Spleen (tissue), 11 donors: ENCODE measurements around the gene LRRC31. TPM values are rescaled to one million over a fixed set of nuclear protein-coding genes. Genes with fewer than 3 reads are reported as not detected.

ENCODE experiments used
- DNase-seq: peaks from one replicate; pipeline ENCODE4 v3.0.0-alpha.2; 2020
- H3K27ac ChIP-seq, 8 donors: fragments of 200-600 bp; sonication (generic) in 7 of 8; 1 replicate in 4 of 8; 2 replicates in 4 of 8; pipeline versions ENCODE4 v1.5.0 to v1.8.0; 2016 to 2021; ENCODE audit warnings: inconsistent platforms in 4 of 8, mild to moderate bottlenecking in 4 of 8, moderate library complexity in 1 of 8
- H3K27me3 ChIP-seq, 7 donors: fragments of 200-600 bp; sonication (generic) in 6 of 7; replicated peaks in 1 of 7; 1 replicate in 4 of 7; 2 replicates in 3 of 7; pipeline versions ENCODE4 v1.5.0 to v1.8.0; 2016 to 2021; ENCODE audit warnings: inconsistent platforms in 3 of 7, mild to moderate bottlenecking in 1 of 7
- H3K36me3 ChIP-seq, 6 donors: fragments of 200-600 bp; sonication (generic) in 5 of 6; 1 replicate in 4 of 6; 2 replicates in 2 of 6; pipeline versions ENCODE4 v1.5.0 to v1.8.0; 2016 to 2021; ENCODE audit warnings: inconsistent platforms in 2 of 6
- H3K4me1 ChIP-seq, 6 donors: fragments of 200-600 bp; sonication (generic) in 5 of 6; 1 replicate in 3 of 6; 2 replicates in 3 of 6; pipeline versions ENCODE4 v1.5.0 to v1.8.0; 2016 to 2021; ENCODE audit warnings: inconsistent platforms in 3 of 6
- H3K4me3 ChIP-seq, 8 donors: fragments of 200-600 bp; sonication (generic) in 7 of 8; 1 replicate in 4 of 8; 2 replicates in 4 of 8; pipeline versions ENCODE4 v1.5.0 to v1.8.0; 2016 to 2021; ENCODE audit warnings: inconsistent platforms in 4 of 8, mild to moderate bottlenecking in 4 of 8, moderate library complexity in 2 of 8
- H3K9me3 ChIP-seq, 8 donors: fragments of 200-600 bp; sonication (generic) in 7 of 8; 1 replicate in 4 of 8; 2 replicates in 4 of 8; pipeline versions ENCODE4 v1.5.0 to v1.8.0; 2016 to 2021; ENCODE audit warnings: inconsistent platforms in 4 of 8
- CTCF ChIP-seq, 11 experiments: fragments of 200-600 bp in 7 of 11; fragments of 450-650 bp in 4 of 11; sonication (generic) in 4 of 11; IDR thresholded peaks in 8 of 11; conservative IDR thresholded peaks in 3 of 11; 1 replicate in 7 of 11; 2 replicates in 4 of 11; pipeline versions ENCODE4 v1.4.0 to v1.8.0; 2016 to 2021; ENCODE audit warnings: antibody characterized with exemption in 11 of 11, inconsistent platforms in 4 of 11, mild to moderate bottlenecking in 1 of 11
- POLR2A ChIP-seq, 3 donors: fragments of 450-650 bp; IDR thresholded peaks; one replicate each; pipeline ENCODE4 v1.5.1; 2017; ENCODE audit warnings: antibody characterized with exemption in 3 of 3, mild to moderate bottlenecking in 1 of 3
- POLR2AphosphoS5 ChIP-seq, 3 donors: sonication (generic); formaldehyde crosslinking; IDR thresholded peaks; one replicate each; pipeline ENCODE4 v1.5.1; 2017; ENCODE audit warnings: antibody characterized with exemption in 3 of 3
- WGBS, 5 donors: extraction: QIAGEN DNeasy Blood & Tissue Kit in 3 of 5; methylation state at CpG; one replicate each; pipeline versions ENCODE4 v1.1.5 to v1.1.7; 2013 to 2018; 5-methylcytosine and 5-hydroxymethylcytosine counted together
- intact Hi-C: fragments of 100-400 bp; cut with DNase I; formaldehyde crosslinking; loops from one replicate; pipeline ENCODE4 v1.15.0; 2023; ENCODE audit warnings: low total_unique reads
- polyA plus RNA-seq, 3 donors: library from polyadenylated mRNA; stranded (reverse); fragments of 200-250 nt; gene quantifications; one replicate each; pipeline ENCODE4 v1.2.1, GENCODE V29; 2013
- total RNA-seq, 7 donors: library from RNA; depleted of rRNA in 3 of 7; stranded (reverse); fragments of >200 nt in 3 of 7; fragmentation: NEBNext Ultra II Directional in 4 of 7; extraction: Animal tissue kit (Norgen Biotek cat#: 25700) in 4 of 7; gene quantifications; one replicate each; pipeline versions ENCODE4 v1.1.0 to v1.2.1, GENCODE V29; 2016 to 2021
- donor health status: healthy with polysubstance abuse.
- donor health status: DM: no; HTN: no; CAD: no; lungs with moderate emphysema.
- donor health status: DM: no; HTN: no; CAD: no.
- donor health status: Bipolar disorder and iron deficiency.
- donor health status: healthy.
- donor health status: DM: no; HTN: no; CAD: no.
- donor health status: DM: yes; HTN: yes; CAD: no.

Gene LRRC31
- total and polyA plus RNA-seq, 10 donors = 0.03 to 0.79 (median 0.25) TPM; not detected in 4

GRCh38 chr3:169871129-169871886 is 1.6 kb upstream of the LRRC31 start:
- 75 to 88% (median 77%) methylated on average over 2 of the region's 2 CpGs for WGBS, 5 donors
- DNase-seq = no peak
- TF ChIP-seq POLR2A (IDR thresholded peaks at IDR 0.05) (no peak), CTCF (IDR thresholded peaks at IDR 0.05 in 8 of 11, conservative IDR thresholded peaks at IDR 0.05 in 3 of 11) (no peak), POLR2AphosphoS5 (IDR thresholded peaks at IDR 0.05) (no peak)

GRCh38 chr3:169868369-169868768 is 1.4 kb downstream of the LRRC31 start:
- Histone ChIP-seq H3K27ac (no peak overlapping the region), H3K4me1 (peaks cover 0 to 35% (median 15%) of the 10 kb centered on the region in 6 donors), H3K27me3 (no peaks in the 10 kb centered on the region), H3K9me3 (no peaks in the 10 kb centered on the region), H3K36me3 (no peaks in the 10 kb centered on the region), H3K4me3 (no peak overlapping the region)
- intact Hi-C loops = loop anchor here (10.0 kb wide), 1 partner anchor 186 kb away; no protein-coding TSS in a partner anchor
- WGBS, 5 donors = 74 to 87% (median 81%) methylated on average over 2 of the region's 2 CpGs
- DNase-seq = no peak
- TF ChIP-seq POLR2AphosphoS5 (IDR thresholded peaks at IDR 0.05) (no peak), CTCF (IDR thresholded peaks at IDR 0.05 in 8 of 11, conservative IDR thresholded peaks at IDR 0.05 in 3 of 11) (no peak), POLR2A (IDR thresholded peaks at IDR 0.05) (no peak)

More at GRCh38 chr3:169871129-169871886, 1.6 kb upstream of the LRRC31 start:
- Histone ChIP-seq H3K27me3 (no peaks in the 10 kb centered on the region), H3K4me1 (peaks cover 0 to 9% (median 0%) of the 10 kb centered on the region in 6 donors), H3K4me3 (no peak overlapping the region), H3K36me3 (no peaks in the 10 kb centered on the region), H3K9me3 (no peaks in the 10 kb centered on the region), H3K27ac (no peak overlapping the region)
- intact Hi-C loops = no loop called here

GRCh38 chr3:169867584-169868210 is 2.0 kb downstream of the LRRC31 start:
- 80 to 93% (median 86%) methylated on average over 3 of the region's 3 CpGs for WGBS, 5 donors
- TF ChIP-seq POLR2A (IDR thresholded peaks at IDR 0.05) (no peak), CTCF (IDR thresholded peaks at IDR 0.05 in 8 of 11, conservative IDR thresholded peaks at IDR 0.05 in 3 of 11) (no peak), POLR2AphosphoS5 (IDR thresholded peaks at IDR 0.05) (no peak)
- H3K36me3 ChIP-seq = no peaks in the 10 kb centered on the region
- peaks cover 0 to 42% (median 21%) of the 10 kb centered on the region in 6 donors for H3K4me1 ChIP-seq
- no peak overlapping the region for H3K27ac ChIP-seq
- H3K27me3 ChIP-seq = no peaks in the 10 kb centered on the region
- no peaks in the 10 kb centered on the region for H3K9me3 ChIP-seq
- intact Hi-C loops = loop anchor here (10.0 kb wide), 1 partner anchor 187 kb away; no protein-coding TSS in a partner anchor
- no peak overlapping the region for H3K4me3 ChIP-seq
- no peak for DNase-seq
